ENCODE measurements around the gene C10orf90. TPM values are rescaled to one million over a fixed set of nuclear protein-coding genes. Genes with fewer than 3 reads are reported as not detected.

C10orf90 gene
- total RNA-seq, 1 donor from 2014 or later: 0.89 TPM

DNA sequence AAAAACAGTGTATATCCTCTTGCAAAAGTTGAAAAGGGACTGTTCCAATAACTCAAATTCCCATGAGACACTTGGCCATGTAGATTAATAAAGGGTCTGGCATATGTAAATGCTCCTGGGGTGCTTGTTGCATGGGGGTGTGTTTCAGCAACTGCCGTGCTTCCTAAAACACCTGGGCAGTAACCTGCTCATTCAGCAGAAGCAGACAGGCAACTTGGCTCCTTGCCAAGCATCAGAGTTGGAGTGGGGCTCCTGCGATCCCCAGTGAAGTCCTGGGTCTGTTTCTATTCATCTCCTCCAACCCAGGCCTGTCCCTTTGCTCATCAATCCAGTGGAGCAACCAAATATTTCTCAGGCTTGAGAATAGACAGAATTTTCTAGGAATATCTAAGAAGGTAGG is 240.0 kb downstream of the C10orf90 start:
- H3K4me1 Mint-ChIP-seq: no peaks in the 10 kb centered on the region
- TF ChIP-seq, protein P1, sequence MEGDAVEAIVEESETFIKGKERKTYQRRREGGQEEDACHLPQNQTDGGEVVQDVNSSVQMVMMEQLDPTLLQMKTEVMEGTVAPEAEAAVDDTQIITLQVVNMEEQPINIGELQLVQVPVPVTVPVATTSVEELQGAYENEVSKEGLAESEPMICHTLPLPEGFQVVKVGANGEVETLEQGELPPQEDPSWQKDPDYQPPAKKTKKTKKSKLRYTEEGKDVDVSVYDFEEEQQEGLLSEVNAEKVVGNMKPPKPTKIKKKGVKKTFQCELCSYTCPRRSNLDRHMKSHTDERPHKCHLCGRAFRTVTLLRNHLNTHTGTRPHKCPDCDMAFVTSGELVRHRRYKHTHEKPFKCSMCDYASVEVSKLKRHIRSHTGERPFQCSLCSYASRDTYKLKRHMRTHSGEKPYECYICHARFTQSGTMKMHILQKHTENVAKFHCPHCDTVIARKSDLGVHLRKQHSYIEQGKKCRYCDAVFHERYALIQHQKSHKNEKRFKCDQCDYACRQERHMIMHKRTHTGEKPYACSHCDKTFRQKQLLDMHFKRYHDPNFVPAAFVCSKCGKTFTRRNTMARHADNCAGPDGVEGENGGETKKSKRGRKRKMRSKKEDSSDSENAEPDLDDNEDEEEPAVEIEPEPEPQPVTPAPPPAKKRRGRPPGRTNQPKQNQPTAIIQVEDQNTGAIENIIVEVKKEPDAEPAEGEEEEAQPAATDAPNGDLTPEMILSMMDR (conservative IDR thresholded peaks at IDR 0.05): no peak
- H3K27me3 Mint-ChIP-seq (ENCODE audit: low read depth): no peaks in the 10 kb centered on the region
- peaks cover 2% of the 10 kb centered on the region for H3K9me3 Mint-ChIP-seq
- no peak for DNase-seq (ENCODE audit: low read depth, low spot score)
- H3K27ac Mint-ChIP-seq (ENCODE audit: unreplicated experiment): no peak overlapping the region
- no peak overlapping the region for H3K4me3 Mint-ChIP-seq
- peaks cover 4% of the 10 kb centered on the region for H3K36me3 Mint-ChIP-seq (ENCODE audit: low read depth)

DNA sequence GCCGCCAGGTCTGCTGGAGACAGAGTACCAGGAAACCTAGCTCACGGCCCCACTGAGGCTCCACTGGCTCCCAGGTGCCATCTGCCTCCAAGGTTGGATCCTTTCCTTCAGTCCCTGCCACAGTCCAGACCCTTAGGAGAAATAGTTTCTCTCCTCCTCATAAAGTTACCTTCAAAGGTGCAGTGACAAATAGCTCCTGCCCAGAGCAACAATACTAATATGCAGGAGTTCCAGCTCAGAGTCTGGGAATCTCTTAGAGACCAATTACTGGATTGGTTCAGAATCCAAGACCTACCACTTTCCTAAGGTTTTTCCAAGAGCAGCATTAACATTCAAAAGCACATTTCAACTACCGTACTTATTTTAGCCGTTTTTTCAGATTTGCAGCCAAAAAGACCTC is 241.2 kb downstream of the C10orf90 start:
- no peaks in the 10 kb centered on the region for H3K27me3 Mint-ChIP-seq (ENCODE audit: low read depth)
- H3K36me3 Mint-ChIP-seq (ENCODE audit: low read depth): peaks cover 6% of the 10 kb centered on the region
- no peak overlapping the region for H3K4me3 Mint-ChIP-seq
- no peak overlapping the region for H3K27ac Mint-ChIP-seq (ENCODE audit: unreplicated experiment)
- TF ChIP-seq, protein P1 (conservative IDR thresholded peaks at IDR 0.05): no peak
- H3K9me3 Mint-ChIP-seq: peaks cover 6% of the 10 kb centered on the region
- no peaks in the 10 kb centered on the region for H3K4me1 Mint-ChIP-seq
- DNase-seq (ENCODE audit: low read depth, low spot score): no peak

DNA sequence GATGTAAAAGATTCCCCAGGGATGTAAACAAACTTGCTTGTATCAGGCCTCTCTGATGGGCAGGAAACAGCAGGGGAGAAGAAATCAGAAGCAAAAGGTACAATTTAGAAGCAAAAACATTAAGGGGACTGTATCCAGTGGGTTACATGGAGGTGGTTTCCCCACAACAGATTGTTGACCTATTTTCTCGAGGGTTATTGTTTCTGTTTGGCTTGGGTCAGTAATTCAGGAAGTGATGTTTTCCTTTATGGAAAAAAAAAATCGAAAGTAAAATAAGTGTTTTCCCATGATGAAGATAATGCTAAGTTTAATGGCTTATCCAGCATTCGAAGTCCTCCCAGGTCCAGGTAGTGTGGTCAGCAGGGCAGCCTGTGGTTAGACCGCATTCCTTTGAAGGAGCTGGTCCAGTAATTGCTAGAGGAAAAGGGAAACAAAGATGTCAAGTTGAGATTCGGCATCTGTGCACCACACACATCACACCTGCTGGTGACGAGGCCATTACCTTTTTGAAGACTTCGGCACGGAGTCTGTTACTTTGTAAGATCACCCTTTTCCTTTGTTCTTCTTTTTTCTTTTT is 244.9 kb downstream of the C10orf90 start:
- DNase-seq (ENCODE audit: low read depth, low spot score): no peak
- Mint-ChIP-seq H3K9me3 (peaks cover 13% of the 10 kb centered on the region), H3K27ac (ENCODE audit: unreplicated experiment) (no peak overlapping the region), H3K4me3 (no peak overlapping the region), H3K4me1 (peaks cover 14% of the 10 kb centered on the region), H3K36me3 (ENCODE audit: low read depth) (peaks cover 18% of the 10 kb centered on the region), H3K27me3 (ENCODE audit: low read depth) (no peaks in the 10 kb centered on the region)
- TF ChIP-seq, protein P1 (conservative IDR thresholded peaks at IDR 0.05): no peak

DNA sequence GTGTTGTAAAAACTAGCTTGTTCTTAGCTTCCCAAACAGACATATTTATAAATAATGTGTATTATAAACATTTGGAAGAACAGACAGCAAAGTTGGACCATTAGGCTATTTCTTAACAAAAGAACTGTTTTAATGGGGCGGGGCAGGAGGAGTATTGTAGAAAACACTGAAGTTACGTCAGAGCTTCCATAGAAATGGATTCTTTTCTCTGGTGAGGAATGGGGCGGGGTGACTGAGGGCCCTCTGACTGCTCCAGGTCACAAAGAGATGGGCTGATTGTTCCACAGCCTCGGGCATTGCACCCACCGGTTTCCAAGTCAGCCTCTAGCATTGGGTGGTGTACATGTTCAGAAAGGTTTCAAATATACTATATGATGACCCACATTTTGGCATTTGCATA is 245.5 kb downstream of the C10orf90 start:
- DNase-seq (ENCODE audit: low read depth, low spot score): no peak
- H3K27me3 Mint-ChIP-seq (ENCODE audit: low read depth): no peaks in the 10 kb centered on the region
- peaks cover 18% of the 10 kb centered on the region for H3K36me3 Mint-ChIP-seq (ENCODE audit: low read depth)
- peaks cover 13% of the 10 kb centered on the region for H3K9me3 Mint-ChIP-seq
- peaks cover 16% of the 10 kb centered on the region for H3K4me1 Mint-ChIP-seq
- TF ChIP-seq, protein P1 (conservative IDR thresholded peaks at IDR 0.05): no peak
- H3K27ac Mint-ChIP-seq (ENCODE audit: unreplicated experiment): no peak overlapping the region
- no peak overlapping the region for H3K4me3 Mint-ChIP-seq

DNA sequence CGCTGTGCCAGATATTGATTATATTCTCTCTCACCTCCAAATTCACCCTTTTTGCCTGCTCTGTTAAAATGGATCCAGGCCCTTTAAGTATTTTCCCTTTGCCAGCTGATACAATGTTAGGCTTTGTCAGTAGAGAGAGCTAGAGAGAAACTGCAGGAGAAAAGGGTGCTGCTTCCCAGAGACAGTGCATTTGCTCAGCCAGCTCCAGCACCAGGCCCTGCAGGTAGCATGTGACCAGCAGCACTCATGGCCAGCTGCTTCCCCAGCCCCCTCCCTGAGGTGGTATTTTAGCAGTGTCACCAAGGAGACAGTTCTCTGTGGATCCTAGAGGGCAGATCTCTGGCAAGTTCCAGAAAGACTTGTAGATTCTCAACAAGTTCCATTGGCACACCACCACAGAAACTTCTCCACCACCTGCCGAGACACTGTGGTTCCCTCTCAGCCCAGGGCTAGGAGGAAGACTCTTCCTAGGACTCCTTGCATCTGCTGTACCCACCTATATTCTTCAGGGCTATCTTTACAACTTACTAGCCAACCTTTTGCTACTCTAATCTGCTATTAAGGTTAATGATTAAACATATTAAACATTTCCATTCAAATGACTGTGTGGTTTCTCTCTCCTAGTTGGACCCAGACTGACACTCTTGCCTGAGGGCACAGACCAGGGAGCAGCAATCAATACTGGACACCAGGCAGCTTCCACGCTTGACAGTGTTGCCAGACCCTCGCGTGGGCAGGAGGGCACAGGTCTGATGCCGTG is 246.6 kb downstream of the C10orf90 start:
- peaks cover 18% of the 10 kb centered on the region for H3K9me3 Mint-ChIP-seq
- H3K27me3 Mint-ChIP-seq (ENCODE audit: low read depth): no peaks in the 10 kb centered on the region
- peaks cover 18% of the 10 kb centered on the region for H3K36me3 Mint-ChIP-seq (ENCODE audit: low read depth)
- TF ChIP-seq, protein P1 (conservative IDR thresholded peaks at IDR 0.05): no peak
- H3K27ac Mint-ChIP-seq (ENCODE audit: unreplicated experiment): no peak overlapping the region
- no peak for DNase-seq (ENCODE audit: low read depth, low spot score)
- peaks cover 21% of the 10 kb centered on the region for H3K4me1 Mint-ChIP-seq
- no peak overlapping the region for H3K4me3 Mint-ChIP-seq

All from neural crest cell (in vitro differentiated cells).